IPS-20b (cell line): ENCODE data around the gene ALK.

ENCODE experiments used
- H3K27ac ChIP-seq: one replicate; pipeline ENCODE4 v1.5.1; 2013; ENCODE audit warnings: low read length
- H3K27me3 ChIP-seq: 2 replicates; pipeline ENCODE4 v1.6.1; 2013; ENCODE audit warnings: mild to moderate bottlenecking, low read length, inconsistent platforms; ENCODE audit not compliant: insufficient read depth
- H3K36me3 ChIP-seq: 2 replicates; pipeline ENCODE4 v1.6.1; 2013; ENCODE audit warnings: low read depth, mild to moderate bottlenecking, inconsistent platforms, low read length, moderate library complexity; ENCODE audit not compliant: insufficient read depth
- H3K4me1 ChIP-seq: 2 replicates; pipeline ENCODE4 v1.6.1; 2013; ENCODE audit warnings: mild to moderate bottlenecking, control low read depth, inconsistent platforms, low read length, moderate library complexity; ENCODE audit not compliant: insufficient read depth
- H3K4me3 ChIP-seq: 2 replicates; pipeline ENCODE4 v1.5.1; 2013; ENCODE audit warnings: mild to moderate bottlenecking, low read length, inconsistent platforms
- H3K9ac ChIP-seq: 2 replicates; pipeline ENCODE4 v1.6.1; 2013; ENCODE audit warnings: low read depth, mild to moderate bottlenecking, inconsistent platforms, low read length, moderate library complexity
- H3K9me3 ChIP-seq: 2 replicates; pipeline ENCODE4 v1.6.1; 2013; ENCODE audit warnings: mild to moderate bottlenecking, low read depth, low read length, inconsistent platforms; ENCODE audit not compliant: insufficient read depth

ALK gene

GRCh38 chr2:29700560-29700959 is 220.8 kb downstream of the ALK start:
- H3K36me3 ChIP-seq: no peaks in the 10 kb centered on the region
- H3K27ac ChIP-seq: no peak overlapping the region
- H3K4me1 ChIP-seq: no peaks in the 10 kb centered on the region
- H3K4me3 ChIP-seq: no peak overlapping the region
- H3K9ac ChIP-seq: no peak overlapping the region
- no peaks in the 10 kb centered on the region for H3K9me3 ChIP-seq
- no peaks in the 10 kb centered on the region for H3K27me3 ChIP-seq

DNA sequence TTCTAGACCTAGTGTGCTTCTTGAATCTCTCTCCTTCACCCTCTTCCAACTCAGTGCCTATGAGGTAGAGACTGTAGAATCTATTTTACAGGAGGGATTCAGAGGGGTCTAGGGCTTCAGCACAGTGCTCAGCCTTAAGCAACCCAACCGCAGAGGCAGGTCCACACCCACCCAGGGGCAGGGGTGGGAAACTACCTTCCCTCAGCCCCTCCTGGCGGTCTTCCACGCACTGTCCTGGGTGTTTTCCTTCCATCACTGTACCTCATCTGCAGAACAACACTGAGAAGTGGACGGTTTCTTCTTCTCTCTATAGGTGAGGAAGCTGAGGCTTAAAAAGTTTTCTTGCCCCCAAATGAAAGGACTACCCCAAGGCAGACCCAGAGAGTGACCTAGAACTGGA is 222.3 kb downstream of the ALK start:
- Histone ChIP-seq H3K27ac (no peak overlapping the region), H3K4me3 (no peak overlapping the region), H3K4me1 (no peaks in the 10 kb centered on the region), H3K9me3 (no peaks in the 10 kb centered on the region), H3K36me3 (no peaks in the 10 kb centered on the region), H3K9ac (no peak overlapping the region), H3K27me3 (no peaks in the 10 kb centered on the region)

GRCh38 chr2:29698216-29698615 is 223.2 kb downstream of the ALK start:
- Histone ChIP-seq H3K9me3 (no peaks in the 10 kb centered on the region), H3K36me3 (no peaks in the 10 kb centered on the region), H3K27me3 (no peaks in the 10 kb centered on the region), H3K9ac (no peak overlapping the region), H3K4me1 (no peaks in the 10 kb centered on the region), H3K4me3 (no peak overlapping the region), H3K27ac (no peak overlapping the region)

DNA sequence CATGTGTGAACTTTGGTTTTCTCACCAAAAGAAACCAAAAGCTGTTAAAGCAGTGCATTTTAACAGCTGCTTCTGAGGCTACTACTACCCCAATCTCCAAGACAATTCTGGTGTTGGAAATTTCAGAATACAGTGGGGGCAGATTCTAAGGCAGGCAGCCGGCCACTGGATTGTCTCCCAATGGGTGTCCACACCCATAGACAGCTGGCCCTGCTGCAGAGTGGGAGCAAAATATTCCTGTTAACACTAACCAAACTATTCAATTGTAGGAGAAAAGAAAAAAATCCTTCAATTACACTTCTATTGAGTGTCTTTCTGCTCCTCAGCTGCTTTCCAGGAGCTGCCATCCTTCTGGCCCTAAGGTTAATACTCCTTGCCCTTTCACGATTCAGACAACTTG is 223.7 kb downstream of the ALK start:
- peaks cover 2% of the 10 kb centered on the region; the same call in 1 of the 2 replicates for H3K9me3 ChIP-seq
- H3K9ac ChIP-seq: no peak overlapping the region
- H3K4me3 ChIP-seq: no peak overlapping the region
- H3K27ac ChIP-seq: no peak overlapping the region
- no peaks in the 10 kb centered on the region for H3K4me1 ChIP-seq
- no peaks in the 10 kb centered on the region for H3K27me3 ChIP-seq
- H3K36me3 ChIP-seq: no peaks in the 10 kb centered on the region

GRCh38 chr2:29697181-29697580 is 224.2 kb downstream of the ALK start:
- H3K4me1 ChIP-seq: no peaks in the 10 kb centered on the region
- peaks cover 8% of the 10 kb centered on the region; the same call in 1 of the 2 replicates for H3K9me3 ChIP-seq
- H3K9ac ChIP-seq: no peak overlapping the region
- no peak overlapping the region for H3K4me3 ChIP-seq
- H3K36me3 ChIP-seq: no peaks in the 10 kb centered on the region
- no peaks in the 10 kb centered on the region for H3K27me3 ChIP-seq
- H3K27ac ChIP-seq: no peak overlapping the region

DNA sequence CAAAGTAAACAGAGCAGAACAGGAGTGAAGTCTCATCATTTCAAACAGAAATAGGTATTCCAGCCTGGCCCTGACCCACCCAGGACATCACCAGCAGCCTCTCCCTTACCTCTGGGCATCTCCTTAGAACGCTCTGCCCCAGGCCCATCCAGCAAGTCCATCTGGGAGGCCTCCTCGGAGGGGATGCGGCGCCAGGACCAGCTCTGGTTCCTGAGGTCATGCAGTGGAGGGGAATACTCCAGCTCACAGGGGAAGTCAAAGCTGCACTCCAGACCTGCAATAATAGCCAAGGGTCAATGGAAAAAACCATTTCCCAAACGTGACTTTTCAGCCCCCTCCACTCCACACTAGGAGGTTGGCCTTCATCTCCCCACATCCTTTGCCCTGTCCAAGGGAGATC is 226.6 kb downstream of the ALK start:
- H3K9me3 ChIP-seq: peaks cover 10% of the 10 kb centered on the region; the same call in 1 of the 2 replicates
- H3K4me3 ChIP-seq: no peak overlapping the region
- no peak overlapping the region for H3K9ac ChIP-seq
- no peaks in the 10 kb centered on the region for H3K36me3 ChIP-seq
- no peaks in the 10 kb centered on the region for H3K4me1 ChIP-seq
- no peaks in the 10 kb centered on the region for H3K27me3 ChIP-seq
- H3K27ac ChIP-seq: no peak overlapping the region

- H3K27ac ChIP-seq: no peak overlapping the region
- H3K9ac ChIP-seq: no peak overlapping the region
- no peaks in the 10 kb centered on the region for H3K27me3 ChIP-seq
- H3K4me1 ChIP-seq: no peaks in the 10 kb centered on the region
- H3K9me3 ChIP-seq: peaks cover 10% of the 10 kb centered on the region; the same call in 1 of the 2 replicates
- H3K36me3 ChIP-seq: no peaks in the 10 kb centered on the region
- H3K4me3 ChIP-seq: no peak overlapping the region
Measured at GRCh38 chr2:29691391-29691950, 229.9 kb downstream of the ALK start.

DNA sequence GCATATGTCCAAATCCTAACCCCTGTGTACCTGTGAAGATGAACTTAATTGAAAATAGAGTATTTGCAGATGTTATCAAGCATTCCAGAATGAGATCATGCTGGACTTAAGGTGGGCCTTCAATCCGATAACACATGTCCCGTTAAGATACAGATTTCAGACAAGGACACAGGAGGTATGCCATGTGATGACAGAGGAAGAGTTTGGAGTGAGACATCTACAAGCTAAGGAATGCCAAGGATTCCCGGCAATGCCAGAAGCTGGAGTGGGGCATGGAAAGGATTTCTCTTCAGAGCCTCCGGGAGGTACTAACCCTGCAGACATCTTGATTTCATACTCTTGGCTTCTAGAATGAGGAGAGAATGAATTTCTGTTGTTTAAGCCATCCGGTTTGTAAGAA is 231.7 kb downstream of the ALK start:
- Histone ChIP-seq H3K4me1 (no peaks in the 10 kb centered on the region), H3K9ac (no peak overlapping the region), H3K9me3 (peaks cover 10% of the 10 kb centered on the region; the same call in 1 of the 2 replicates), H3K4me3 (no peak overlapping the region), H3K27me3 (no peaks in the 10 kb centered on the region), H3K27ac (no peak overlapping the region), H3K36me3 (no peaks in the 10 kb centered on the region)

- Histone ChIP-seq H3K4me1 (no peaks in the 10 kb centered on the region), H3K27ac (no peak overlapping the region), H3K9me3 (peaks cover 10% of the 10 kb centered on the region; the same call in 1 of the 2 replicates), H3K4me3 (no peak overlapping the region), H3K36me3 (no peaks in the 10 kb centered on the region), H3K9ac (no peak overlapping the region), H3K27me3 (no peaks in the 10 kb centered on the region)
Measured at GRCh38 chr2:29688429-29688828, 233.0 kb downstream of the ALK start.

DNA sequence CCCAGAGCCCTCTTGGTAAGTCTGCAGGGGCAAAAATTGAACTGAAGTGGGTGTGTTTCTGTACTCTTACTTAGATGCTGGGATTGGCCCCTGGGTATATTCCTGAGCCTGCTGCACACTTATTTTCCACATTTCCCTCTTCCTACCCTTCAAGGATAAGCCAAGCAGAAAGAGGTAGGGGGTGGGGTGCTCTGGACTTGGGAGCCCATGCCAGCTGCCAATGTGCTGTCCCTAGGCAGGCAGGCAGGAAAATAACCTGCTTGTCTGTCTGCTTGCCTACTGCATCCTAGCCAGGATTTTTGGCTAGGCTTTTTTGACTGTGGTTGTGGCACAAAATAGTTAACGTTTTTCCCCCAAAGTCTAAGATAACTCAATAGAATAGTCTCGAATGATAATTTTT is 234.3 kb downstream of the ALK start:
- Histone ChIP-seq H3K36me3 (no peaks in the 10 kb centered on the region), H3K27ac (no peak overlapping the region), H3K27me3 (no peaks in the 10 kb centered on the region), H3K4me3 (no peak overlapping the region), H3K9ac (no peak overlapping the region), H3K9me3 (0 out of 2 replicates have a peak, but pooled peaks cover 1% of the 10 kb centered on the region), H3K4me1 (no peaks in the 10 kb centered on the region)

- Histone ChIP-seq H3K4me3 (no peak overlapping the region), H3K4me1 (no peaks in the 10 kb centered on the region), H3K9ac (no peak overlapping the region), H3K27me3 (no peaks in the 10 kb centered on the region), H3K27ac (no peak overlapping the region), H3K36me3 (no peaks in the 10 kb centered on the region), H3K9me3 (no peaks in the 10 kb centered on the region)
Measured at GRCh38 chr2:29676886-29677453, 244.4 kb downstream of the ALK start.

DNA sequence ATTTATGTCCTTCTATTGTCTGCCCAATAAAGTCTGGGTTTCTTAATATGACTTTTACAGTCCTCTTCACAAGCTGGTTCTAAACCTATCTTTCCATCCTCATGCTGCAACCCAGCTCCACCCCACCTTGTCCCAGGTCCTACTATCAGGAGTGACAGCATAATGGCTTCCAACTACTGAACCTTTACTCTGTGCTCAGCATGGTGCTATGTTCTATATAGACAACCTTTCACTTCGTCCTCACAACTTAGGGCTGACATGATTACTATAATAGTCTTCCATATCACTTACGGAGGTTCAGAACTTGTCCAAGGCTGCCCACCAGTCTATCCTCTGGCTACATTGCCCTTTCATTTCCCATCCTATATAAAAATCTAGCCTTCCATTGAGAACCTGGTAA is 256.8 kb downstream of the ALK start:
- Histone ChIP-seq H3K9me3 (no peaks in the 10 kb centered on the region; the same call in 1 of the 2 replicates), H3K9ac (no peak overlapping the region), H3K4me1 (no peaks in the 10 kb centered on the region), H3K27ac (no peak overlapping the region), H3K27me3 (no peaks in the 10 kb centered on the region), H3K36me3 (no peaks in the 10 kb centered on the region), H3K4me3 (no peak overlapping the region)
